Right forelimb (tissue), 1 donor: ENCODE data around the gene LRRC37A.
A peak's percentile ranks its signal among the peaks of the same experiment; 100 is the strongest.
"Not testable (repeated sequence)": the region's sequence is repeated elsewhere in the genome, so short reads cannot be mapped to it uniquely, and the experiment has no call there.

Experiments
- DNase-seq: peaks from one replicate; pipeline ENCODE4 v3.0.0-alpha.2; 2018

The LRRC37A gene

GRCh38 chr17:46294831-46295230 lies at the start of gene LRRC37A:
LRRC37A (plus strand) TSS chr17:46295131; CDS start chr17:46295134, 3 bp downstream.
- DNase-seq, result not testable (repeated sequence)

GRCh38 chr17:46249153-46249552 lies 45.8 kb upstream of the LRRC37A start:
- DNase-seq, result not testable (repeated sequence)

GRCh38 chr17:46252804-46253203 lies 42.1 kb upstream of the LRRC37A start:
- not testable (repeated sequence) for DNase-seq

- not testable (repeated sequence) for DNase-seq
Measured at GRCh38 chr17:46253722-46254121, 41.2 kb upstream of the LRRC37A start.

- not testable (repeated sequence) for DNase-seq
Measured at GRCh38 chr17:46254215-46254614, 40.7 kb upstream of the LRRC37A start.

- not testable (repeated sequence) for DNase-seq
Measured at GRCh38 chr17:46256369-46256768, 38.6 kb upstream of the LRRC37A start.

- DNase-seq, result not testable (repeated sequence)
Measured at GRCh38 chr17:46259845-46260661, 34.9 kb upstream of the LRRC37A start.

GRCh38 chr17:46262271-46262670 lies 32.7 kb upstream of the LRRC37A start:
- no peak for DNase-seq

- DNase-seq, result no peak
Measured at GRCh38 chr17:46264456-46265198, 30.3 kb upstream of the LRRC37A start.

- peak; percentile 74 for DNase-seq
Measured at GRCh38 chr17:46266063-46266655, 28.8 kb upstream of the LRRC37A start.

- peak; percentile 96 for DNase-seq
Measured at GRCh38 chr17:46266656-46267544, 28.0 kb upstream of the LRRC37A start.

GRCh38 chr17:46270032-46270431 lies 24.9 kb upstream of the LRRC37A start:
- DNase-seq, result no peak

GRCh38 chr17:46273541-46274236 lies 21.2 kb upstream of the LRRC37A start:
- no peak for DNase-seq

GRCh38 chr17:46274238-46274637 lies 20.7 kb upstream of the LRRC37A start:
- no peak for DNase-seq

- not testable (repeated sequence) for DNase-seq
Measured at GRCh38 chr17:46276728-46277479, 18.0 kb upstream of the LRRC37A start.

GRCh38 chr17:46281336-46281735 lies 13.6 kb upstream of the LRRC37A start:
- not testable (repeated sequence) for DNase-seq

GRCh38 chr17:46282635-46283034 lies 12.3 kb upstream of the LRRC37A start:
- not testable (repeated sequence) for DNase-seq

- DNase-seq, result not testable (repeated sequence)
Measured at GRCh38 chr17:46284467-46284866, 10.5 kb upstream of the LRRC37A start.

GRCh38 chr17:46285500-46285899 lies 9.4 kb upstream of the LRRC37A start:
- not testable (repeated sequence) for DNase-seq

GRCh38 chr17:46286764-46287221 lies 8.1 kb upstream of the LRRC37A start:
- peak; percentile 50 for DNase-seq

- not testable (repeated sequence) for DNase-seq
Measured at GRCh38 chr17:46287587-46287986, 7.3 kb upstream of the LRRC37A start.
